Central memory CD4-positive, alpha-beta T cell (primary cell): ENCODE data around the gene FIGNL1.

Experiments used
- DNase-seq: peaks from one replicate; pipeline ENCODE4 v3.0.0; 2022

Gene FIGNL1

GRCh38 chr7:50394315-50394714, 55.8 kb downstream of the FIGNL1 start:
- no peak for DNase-seq
